ENCODE results near the gene ZDHHC14. TPM values are rescaled to one million over a fixed set of nuclear protein-coding genes. Genes with fewer than 3 reads are reported as not detected.

The ZDHHC14 gene
- total RNA-seq, 1 donor from 2014 or later, result 6.8 TPM

DNA sequence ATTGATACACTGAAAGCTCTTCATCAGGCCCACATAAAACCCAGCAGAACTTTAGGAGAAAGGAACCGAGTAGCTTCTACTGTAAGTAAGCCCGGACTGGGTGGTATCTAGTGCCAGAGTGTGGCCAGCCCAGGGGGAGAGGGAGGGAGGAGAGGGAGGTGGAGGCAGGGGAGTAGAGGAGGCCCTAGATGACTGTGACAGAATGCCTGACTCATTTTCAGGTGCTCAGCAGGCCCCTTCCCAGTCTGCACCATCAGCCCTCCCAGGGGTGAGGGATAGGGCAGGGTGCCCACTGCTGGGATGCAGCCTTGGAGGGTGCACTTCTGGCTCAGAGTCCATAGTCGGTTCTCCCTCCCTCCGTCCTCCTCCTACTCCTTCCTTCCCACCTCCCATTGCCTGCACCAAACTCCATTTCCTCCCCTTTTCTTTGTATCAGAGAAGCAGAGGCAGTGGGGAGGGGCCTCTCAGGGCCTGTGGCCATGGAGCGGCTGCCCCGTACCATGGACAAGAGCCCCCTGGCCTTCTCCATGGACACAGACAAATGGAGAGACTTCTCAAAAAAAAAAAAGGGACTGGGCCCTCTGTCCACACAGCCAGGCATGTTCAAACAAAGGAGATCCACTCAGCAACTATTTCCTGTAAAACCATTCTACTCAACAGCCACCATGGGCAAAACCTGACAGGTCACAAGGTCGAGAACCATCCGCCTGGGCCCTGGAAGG, 257.1 kb downstream of the ZDHHC14 start:
- Histone ChIP-seq H3K4me1 (ENCODE audit: control insufficient read depth in 3 of 3, insufficient read depth in 3 of 3, low read length in 3 of 3) (peaks cover 0 to 2% (median under 1%) of the 10 kb centered on the region in 3 donors), H3K27ac (ENCODE audit: low read depth, low read length) (no peak overlapping the region), H3K27me3 (ENCODE audit: control insufficient read depth in 3 of 3, insufficient read depth in 3 of 3, low read length in 3 of 3) (no peaks in the 10 kb centered on the region), H3K4me3 (ENCODE audit: low read length in 3 of 3) (no peak overlapping the region), H3K9ac (ENCODE audit: low read depth in 1 of 3, low read length in 3 of 3) (no peak overlapping the region), H3K9me3 (ENCODE audit: control insufficient read depth in 3 of 3, low read length in 3 of 3) (no peaks in the 10 kb centered on the region), H3K36me3 (ENCODE audit: control insufficient read depth in 3 of 3, insufficient read depth in 3 of 3, low read length in 3 of 3) (peaks cover 0 to under 1% (median 0%) of the 10 kb centered on the region in 3 donors)

DNA sequence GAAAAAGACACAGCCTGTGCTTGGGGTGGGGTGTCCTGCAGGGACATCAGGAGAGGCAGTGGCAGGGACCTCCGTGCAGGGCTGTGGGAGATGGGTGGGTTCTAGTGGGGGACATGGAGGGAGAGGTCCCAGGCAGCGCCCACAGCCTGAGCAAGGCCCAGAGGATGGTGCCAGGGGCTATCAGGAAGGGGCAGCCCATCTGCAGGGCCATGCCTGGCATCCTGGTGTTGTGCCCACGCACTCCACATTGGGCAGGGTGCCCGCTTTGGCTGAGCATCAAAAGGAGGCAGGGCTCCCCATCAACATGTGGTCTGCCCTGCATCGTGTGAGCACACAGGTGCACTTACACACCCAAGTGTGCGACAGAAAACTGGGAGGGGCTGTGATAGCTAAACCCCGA, 257.8 kb downstream of the ZDHHC14 start:
- Histone ChIP-seq H3K9me3 (ENCODE audit: control insufficient read depth in 3 of 3, low read length in 3 of 3) (no peaks in the 10 kb centered on the region), H3K4me1 (ENCODE audit: control insufficient read depth in 3 of 3, insufficient read depth in 3 of 3, low read length in 3 of 3) (no peaks in the 10 kb centered on the region), H3K27ac (ENCODE audit: low read depth, low read length) (no peak overlapping the region), H3K36me3 (ENCODE audit: control insufficient read depth in 3 of 3, insufficient read depth in 3 of 3, low read length in 3 of 3) (no peaks in the 10 kb centered on the region), H3K4me3 (ENCODE audit: low read length in 3 of 3) (no peak overlapping the region), H3K9ac (ENCODE audit: low read depth in 1 of 3, low read length in 3 of 3) (no peak overlapping the region), H3K27me3 (ENCODE audit: control insufficient read depth in 3 of 3, insufficient read depth in 3 of 3, low read length in 3 of 3) (no peaks in the 10 kb centered on the region)

DNA sequence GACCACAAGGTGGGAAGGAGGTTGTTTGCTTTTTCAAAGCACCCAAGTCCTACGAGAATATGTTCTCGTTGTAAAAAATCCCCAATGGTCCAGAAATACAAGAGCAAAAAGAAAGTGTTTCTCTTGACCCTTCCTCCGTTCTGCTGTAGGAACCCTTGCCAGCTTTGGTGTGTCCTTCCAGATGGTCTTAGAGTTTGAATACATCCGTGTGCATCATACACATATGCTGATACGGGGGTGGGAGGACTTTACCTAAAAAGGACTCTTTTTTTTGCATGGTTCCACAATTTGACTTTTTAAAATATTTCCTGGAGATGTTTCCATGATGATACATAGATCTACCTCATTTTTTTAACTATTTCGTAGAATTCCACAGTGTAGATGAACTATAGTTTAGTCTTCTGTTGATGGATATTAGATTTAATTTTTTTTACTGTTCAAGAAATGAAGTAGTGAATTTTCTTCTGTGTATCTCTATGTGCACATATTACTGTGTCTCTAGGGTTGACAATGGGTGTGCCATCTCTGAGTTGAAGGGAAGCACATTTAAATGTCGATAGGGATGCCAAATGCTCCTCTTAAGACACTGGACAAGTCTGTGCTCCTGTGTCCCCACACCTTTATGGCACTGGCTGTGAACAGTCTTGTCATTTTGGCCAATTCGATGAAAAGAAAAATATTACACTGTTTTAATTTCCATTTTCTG, 259.9 kb downstream of the ZDHHC14 start:
- H3K4me3 ChIP-seq (ENCODE audit: low read length in 3 of 3), result no peak overlapping the region
- H3K27me3 ChIP-seq (ENCODE audit: control insufficient read depth in 3 of 3, insufficient read depth in 3 of 3, low read length in 3 of 3), result no peaks in the 10 kb centered on the region
- H3K36me3 ChIP-seq (ENCODE audit: control insufficient read depth in 3 of 3, insufficient read depth in 3 of 3, low read length in 3 of 3), result no peaks in the 10 kb centered on the region
- no peak overlapping the region for H3K27ac ChIP-seq (ENCODE audit: low read depth, low read length)
- no peak overlapping the region for H3K9ac ChIP-seq (ENCODE audit: low read depth in 1 of 3, low read length in 3 of 3)
- no peaks in the 10 kb centered on the region for H3K9me3 ChIP-seq (ENCODE audit: control insufficient read depth in 3 of 3, low read length in 3 of 3)
- no peaks in the 10 kb centered on the region for H3K4me1 ChIP-seq (ENCODE audit: control insufficient read depth in 3 of 3, insufficient read depth in 3 of 3, low read length in 3 of 3)

DNA sequence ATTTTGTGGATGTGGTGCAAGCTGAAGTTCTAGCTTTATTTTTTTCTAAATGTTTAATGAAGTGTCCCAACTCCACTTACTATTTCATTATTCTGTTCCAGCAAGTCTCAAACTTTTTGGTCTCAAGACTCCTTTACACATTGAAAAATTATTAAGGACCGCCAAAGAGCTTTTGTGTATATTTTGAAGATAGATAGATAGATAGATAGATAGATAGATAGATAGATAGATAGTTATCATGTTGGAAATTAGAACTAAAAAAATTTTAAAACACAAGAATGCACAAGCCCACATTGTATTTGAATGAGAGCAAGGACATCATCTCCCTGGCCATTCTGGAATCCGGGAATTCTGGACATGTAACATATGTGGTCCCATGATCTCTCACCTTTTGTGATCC, 260.8 kb downstream of the ZDHHC14 start:
- Histone ChIP-seq H3K4me3 (ENCODE audit: low read length in 3 of 3) (no peak overlapping the region), H3K36me3 (ENCODE audit: control insufficient read depth in 3 of 3, insufficient read depth in 3 of 3, low read length in 3 of 3) (no peaks in the 10 kb centered on the region), H3K9me3 (ENCODE audit: control insufficient read depth in 3 of 3, low read length in 3 of 3) (no peaks in the 10 kb centered on the region)

DNA sequence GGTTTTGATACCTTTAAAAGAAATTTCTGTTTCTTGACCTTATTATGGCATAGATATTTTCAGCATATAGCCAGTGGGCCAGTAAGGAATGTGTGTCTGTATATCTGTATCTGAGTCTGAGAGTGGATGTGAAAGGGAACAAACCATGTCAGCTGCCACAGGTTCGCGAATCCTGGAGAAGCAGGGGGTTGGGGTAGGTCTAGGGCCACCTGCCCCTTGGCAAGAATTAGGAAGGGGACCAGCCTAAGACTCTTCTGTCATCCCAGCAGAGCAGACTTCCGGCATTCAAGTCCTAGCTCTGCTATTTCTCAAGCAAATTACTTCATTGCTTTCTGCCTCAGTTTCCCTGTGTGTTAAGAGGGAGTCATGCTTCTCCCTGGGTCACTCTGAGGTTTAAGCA, 261.7 kb downstream of the ZDHHC14 start:
- H3K9me3 ChIP-seq (ENCODE audit: control insufficient read depth in 3 of 3, low read length in 3 of 3), result no peaks in the 10 kb centered on the region
- no peak overlapping the region for H3K27ac ChIP-seq (ENCODE audit: low read depth, low read length)
- peaks cover 0 to 4% (median 2%) of the 10 kb centered on the region in 3 donors for H3K36me3 ChIP-seq (ENCODE audit: control insufficient read depth in 3 of 3, insufficient read depth in 3 of 3, low read length in 3 of 3)
- no peak overlapping the region for H3K9ac ChIP-seq (ENCODE audit: low read depth in 1 of 3, low read length in 3 of 3)
- H3K27me3 ChIP-seq (ENCODE audit: control insufficient read depth in 3 of 3, insufficient read depth in 3 of 3, low read length in 3 of 3), result no peaks in the 10 kb centered on the region
- H3K4me3 ChIP-seq (ENCODE audit: low read length in 3 of 3), result no peak overlapping the region
- no peaks in the 10 kb centered on the region for H3K4me1 ChIP-seq (ENCODE audit: control insufficient read depth in 3 of 3, insufficient read depth in 3 of 3, low read length in 3 of 3)

More for the DNA sequence above, 260.8 kb downstream of the ZDHHC14 start:
- H3K9ac ChIP-seq (ENCODE audit: low read depth in 1 of 3, low read length in 3 of 3), result no peak overlapping the region
- H3K27me3 ChIP-seq (ENCODE audit: control insufficient read depth in 3 of 3, insufficient read depth in 3 of 3, low read length in 3 of 3), result no peaks in the 10 kb centered on the region
- H3K4me1 ChIP-seq (ENCODE audit: control insufficient read depth in 3 of 3, insufficient read depth in 3 of 3, low read length in 3 of 3), result no peaks in the 10 kb centered on the region
- no peak overlapping the region for H3K27ac ChIP-seq (ENCODE audit: low read depth, low read length)

DNA sequence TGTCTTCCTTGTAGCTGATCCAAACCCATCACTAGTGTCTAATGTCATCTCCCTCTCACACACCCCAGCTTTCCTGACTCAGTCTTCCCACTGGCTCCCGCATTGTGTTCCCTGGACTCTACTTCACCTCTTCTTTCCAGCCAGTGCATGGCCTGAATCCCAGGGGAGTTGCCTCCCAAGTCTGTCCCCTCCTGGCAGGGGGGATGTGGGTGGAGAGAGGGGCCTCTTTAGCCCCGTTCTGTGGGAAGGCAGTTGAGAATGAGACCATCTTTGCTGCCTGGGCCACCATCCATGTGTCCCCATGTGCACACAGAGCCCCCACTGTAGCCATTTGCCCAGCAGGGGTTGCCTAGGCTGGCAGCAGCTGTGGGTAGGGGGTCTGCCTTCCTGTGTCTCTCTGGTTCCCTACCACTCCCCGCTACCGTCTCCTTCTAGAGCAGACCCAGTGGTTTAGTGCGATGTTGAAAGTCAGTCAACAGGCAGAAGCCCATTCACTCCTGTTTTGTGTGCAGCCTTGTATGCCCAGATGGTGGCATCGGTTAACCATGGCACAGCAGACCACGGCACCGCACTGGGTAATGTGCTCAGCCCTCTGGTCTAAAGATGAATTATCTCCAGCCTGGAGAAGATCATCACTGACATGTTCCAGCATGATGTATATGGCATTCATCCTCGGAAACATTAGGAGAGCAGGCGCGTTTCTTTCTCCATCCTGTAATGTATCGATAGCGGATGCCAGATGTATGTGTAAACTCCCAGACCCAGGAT, 263.2 kb downstream of the ZDHHC14 start:
- no peak overlapping the region for H3K9ac ChIP-seq (ENCODE audit: low read depth in 1 of 3, low read length in 3 of 3)
- peaks cover 0 to 5% (median 2%) of the 10 kb centered on the region in 3 donors for H3K36me3 ChIP-seq (ENCODE audit: control insufficient read depth in 3 of 3, insufficient read depth in 3 of 3, low read length in 3 of 3)
- no peaks in the 10 kb centered on the region for H3K9me3 ChIP-seq (ENCODE audit: control insufficient read depth in 3 of 3, low read length in 3 of 3)
- H3K27ac ChIP-seq (ENCODE audit: low read depth, low read length), result no peak overlapping the region
- H3K4me3 ChIP-seq (ENCODE audit: low read length in 3 of 3), result no peak overlapping the region
- no peaks in the 10 kb centered on the region for H3K27me3 ChIP-seq (ENCODE audit: control insufficient read depth in 3 of 3, insufficient read depth in 3 of 3, low read length in 3 of 3)
- H3K4me1 ChIP-seq (ENCODE audit: control insufficient read depth in 3 of 3, insufficient read depth in 3 of 3, low read length in 3 of 3), result peaks cover 0 to 3% (median 0%) of the 10 kb centered on the region in 3 donors

DNA sequence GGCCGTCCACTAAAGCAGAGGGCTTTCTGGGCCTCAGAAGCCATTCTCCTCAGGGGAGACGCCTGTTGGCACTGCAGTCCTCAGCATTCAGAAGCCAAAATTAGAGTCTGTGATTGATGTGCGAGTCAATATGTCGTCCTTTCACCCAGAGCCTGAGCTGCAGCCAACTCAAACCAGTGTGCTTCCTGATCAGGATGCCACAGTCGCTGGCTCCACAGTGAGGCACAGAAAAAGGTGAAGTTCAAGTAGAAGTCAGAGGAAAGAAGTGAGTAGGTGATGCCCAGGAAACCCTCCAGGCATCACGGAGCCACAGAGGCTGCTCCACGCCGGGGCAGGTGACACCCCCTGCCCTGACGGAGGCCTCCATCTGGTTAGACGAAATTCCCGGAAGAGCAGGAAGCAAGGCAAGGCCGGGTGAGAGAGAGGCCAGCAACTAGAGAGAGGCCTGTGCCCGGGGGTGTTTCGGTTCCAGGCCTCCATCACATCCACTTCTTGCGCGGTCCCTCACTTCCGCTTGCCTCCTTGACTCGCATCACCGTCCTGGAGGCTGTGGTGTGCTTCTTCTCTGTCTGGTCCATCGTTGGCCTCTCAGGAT, 264.3 kb downstream of the ZDHHC14 start:
- peaks cover 3 to 11% (median 8%) of the 10 kb centered on the region in 3 donors for H3K4me1 ChIP-seq (ENCODE audit: control insufficient read depth in 3 of 3, insufficient read depth in 3 of 3, low read length in 3 of 3)
- H3K36me3 ChIP-seq (ENCODE audit: control insufficient read depth in 3 of 3, insufficient read depth in 3 of 3, low read length in 3 of 3), result peaks cover 0 to 5% (median 2%) of the 10 kb centered on the region in 3 donors
- H3K4me3 ChIP-seq (ENCODE audit: low read length in 3 of 3), result no peak overlapping the region
- no peak overlapping the region for H3K9ac ChIP-seq (ENCODE audit: low read depth in 1 of 3, low read length in 3 of 3)
- H3K9me3 ChIP-seq (ENCODE audit: control insufficient read depth in 3 of 3, low read length in 3 of 3), result no peaks in the 10 kb centered on the region
- H3K27ac ChIP-seq (ENCODE audit: low read depth, low read length), result no peak overlapping the region
- H3K27me3 ChIP-seq (ENCODE audit: control insufficient read depth in 3 of 3, insufficient read depth in 3 of 3, low read length in 3 of 3), result no peaks in the 10 kb centered on the region

DNA sequence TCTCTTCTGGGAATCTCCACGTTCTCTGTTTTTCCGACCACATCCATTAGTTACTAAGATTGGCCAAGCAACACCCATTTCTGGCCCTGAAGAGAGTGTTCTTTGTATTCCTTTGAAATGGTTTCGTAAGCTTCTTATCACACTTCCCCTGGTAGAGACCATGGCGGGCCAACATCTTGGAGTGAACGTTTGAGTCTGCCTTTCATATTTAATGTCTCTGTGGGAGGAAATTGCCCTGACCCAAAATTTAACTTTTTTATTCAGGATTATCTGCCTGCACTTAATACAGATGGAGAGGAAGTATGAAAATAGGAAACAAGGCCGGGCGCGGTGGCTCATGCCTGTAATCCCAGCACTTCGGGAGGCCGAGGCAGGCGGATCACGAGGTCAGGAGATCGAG, 265.0 kb downstream of the ZDHHC14 start:
- Histone ChIP-seq H3K27me3 (ENCODE audit: control insufficient read depth in 3 of 3, insufficient read depth in 3 of 3, low read length in 3 of 3) (no peaks in the 10 kb centered on the region), H3K27ac (ENCODE audit: low read depth, low read length) (no peak overlapping the region), H3K9ac (ENCODE audit: low read depth in 1 of 3, low read length in 3 of 3) (no peak overlapping the region), H3K4me1 (ENCODE audit: control insufficient read depth in 3 of 3, insufficient read depth in 3 of 3, low read length in 3 of 3) (peaks cover 3 to 14% (median 9%) of the 10 kb centered on the region in 3 donors), H3K9me3 (ENCODE audit: control insufficient read depth in 3 of 3, low read length in 3 of 3) (no peaks in the 10 kb centered on the region), H3K4me3 (ENCODE audit: low read length in 3 of 3) (no peak overlapping the region), H3K36me3 (ENCODE audit: control insufficient read depth in 3 of 3, insufficient read depth in 3 of 3, low read length in 3 of 3) (peaks cover 0 to 5% (median 2%) of the 10 kb centered on the region in 3 donors)

DNA sequence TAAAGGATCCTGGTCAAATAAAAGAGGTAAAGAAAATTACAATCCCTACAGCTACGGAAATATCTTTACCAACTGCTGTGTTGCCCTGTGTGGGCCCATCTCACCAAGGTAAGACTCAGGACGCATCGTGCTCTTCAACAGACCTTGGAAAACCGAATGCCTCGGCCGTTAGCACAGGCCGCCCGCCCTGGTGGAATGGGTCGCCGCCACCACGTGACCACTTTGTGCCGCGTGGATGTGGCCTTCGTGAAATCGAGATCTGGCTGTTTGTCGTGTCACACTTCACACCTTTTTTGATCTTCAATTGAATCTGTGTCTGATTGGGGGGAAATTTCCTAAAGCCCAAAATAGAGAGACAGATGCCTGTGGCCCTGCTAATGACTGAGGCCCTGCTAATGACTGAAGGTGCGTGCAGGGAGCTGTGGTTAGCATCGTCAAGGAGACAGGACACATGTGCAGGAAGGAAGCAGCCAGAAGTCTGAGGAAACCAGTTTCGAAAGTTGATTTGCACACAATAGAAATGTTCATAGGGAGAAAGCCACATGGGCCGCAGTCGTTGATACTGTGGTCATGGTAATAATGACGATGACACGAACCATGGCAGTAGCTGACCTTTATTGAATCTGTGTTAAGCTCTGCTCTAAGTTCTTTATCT, 266.4 kb downstream of the ZDHHC14 start:
- Histone ChIP-seq H3K36me3 (ENCODE audit: control insufficient read depth in 3 of 3, insufficient read depth in 3 of 3, low read length in 3 of 3) (peaks cover 0 to 5% (median 2%) of the 10 kb centered on the region in 3 donors), H3K9me3 (ENCODE audit: control insufficient read depth in 3 of 3, low read length in 3 of 3) (no peaks in the 10 kb centered on the region), H3K27me3 (ENCODE audit: control insufficient read depth in 3 of 3, insufficient read depth in 3 of 3, low read length in 3 of 3) (no peaks in the 10 kb centered on the region), H3K27ac (ENCODE audit: low read depth, low read length) (no peak overlapping the region), H3K9ac (ENCODE audit: low read depth in 1 of 3, low read length in 3 of 3) (no peak overlapping the region), H3K4me1 (ENCODE audit: control insufficient read depth in 3 of 3, insufficient read depth in 3 of 3, low read length in 3 of 3) (peaks cover 3 to 14% (median 9%) of the 10 kb centered on the region in 3 donors), H3K4me3 (ENCODE audit: low read length in 3 of 3) (no peak overlapping the region)

Measured in skeletal muscle tissue (tissue), 4 donors.